HepG2 (cell line): ENCODE data around the gene RAB40C. TPM values are rescaled to one million over a fixed set of nuclear protein-coding genes. Genes with fewer than 3 reads are reported as not detected.

ENCODE experiments used
- CBFB ChIP-seq: sonication (generic); formaldehyde crosslinking; IDR thresholded peaks from 2 replicates; pipeline ENCODE4 v1.4.0; 2020; ENCODE audit warnings: missing genetic modification reagents
- FOSL1 ChIP-seq: sonication (generic); formaldehyde crosslinking; IDR thresholded peaks from 2 replicates; pipeline ENCODE4 v1.9.0; 2021; ENCODE audit warnings: missing genetic modification reagents, borderline replicate concordance
- GMEB2 ChIP-seq: IDR thresholded peaks from 2 replicates; pipeline ENCODE4 v1.6.1; 2016; ENCODE audit warnings: missing biosample characterization, missing genetic modification reagents, low read depth
- GPBP1L1 ChIP-seq: sonication (generic); formaldehyde crosslinking; IDR thresholded peaks from 2 replicates; pipeline ENCODE4 v1.5.0; 2020; ENCODE audit warnings: mild to moderate bottlenecking, missing genetic modification reagents
- HDAC2 ChIP-seq: sonication (generic); formaldehyde crosslinking; IDR thresholded peaks from 2 replicates; pipeline ENCODE4 v1.4.0; 2020; ENCODE audit warnings: missing genetic modification reagents
- ISL2 ChIP-seq: sonication (generic); formaldehyde crosslinking; IDR thresholded peaks from 2 replicates; pipeline ENCODE4 v1.5.0; 2020; ENCODE audit warnings: missing genetic modification reagents
- JUN ChIP-seq: sonication (generic); formaldehyde crosslinking; IDR thresholded peaks from 2 replicates; pipeline ENCODE4 v1.4.0; 2020; ENCODE audit warnings: mild to moderate bottlenecking, missing genetic modification reagents
- KAT2B ChIP-seq: fragments of 150-350 bp; IDR thresholded peaks from 2 replicates; pipeline ENCODE4 v1.6.1; 2014; ENCODE audit warnings: low read depth, low read length, borderline replicate concordance
- MTA3 ChIP-seq: sonication (generic); formaldehyde crosslinking; IDR thresholded peaks from 2 replicates; pipeline ENCODE4 v1.4.0; 2020; ENCODE audit warnings: missing genetic modification reagents
- NFYB ChIP-seq: sonication (generic); formaldehyde crosslinking; IDR thresholded peaks from 2 replicates; pipeline ENCODE4 v1.4.0; 2020; ENCODE audit warnings: missing genetic modification reagents
- RBFOX2 ChIP-seq: fragments of 200-400 bp; formaldehyde crosslinking; IDR thresholded peaks from 2 replicates; pipeline ENCODE4 v1.6.1; 2017; ENCODE audit warnings: low read depth, mild to moderate bottlenecking, low read length
- SIX4 ChIP-seq: sonication (generic); formaldehyde crosslinking; IDR thresholded peaks from 2 replicates; pipeline ENCODE4 v1.4.0; 2020; ENCODE audit warnings: missing genetic modification reagents
- SMARCC2 ChIP-seq: fragments of 450-650 bp; IDR thresholded peaks from 2 replicates; pipeline ENCODE4 v1.6.1; 2017; ENCODE audit warnings: antibody characterized with exemption, mild to moderate bottlenecking
- SMARCE1 ChIP-seq: fragments of 450-650 bp; IDR thresholded peaks from 2 replicates; pipeline ENCODE4 v1.6.1; 2017; ENCODE audit warnings: borderline replicate concordance
- SP2 ChIP-seq: sonication (generic); formaldehyde crosslinking; IDR thresholded peaks from 2 replicates; pipeline ENCODE4 v1.5.1; 2020; ENCODE audit warnings: mild to moderate bottlenecking, missing genetic modification reagents
- SP4 ChIP-seq: sonication (generic); formaldehyde crosslinking; IDR thresholded peaks from 2 replicates; pipeline ENCODE4 v1.8.1; 2023; ENCODE audit warnings: mild to moderate bottlenecking, missing genetic modification reagents
- TBX2 ChIP-seq: sonication (generic); formaldehyde crosslinking; IDR thresholded peaks from 2 replicates; pipeline ENCODE4 v1.5.0; 2020; ENCODE audit warnings: missing genetic modification reagents, mild to moderate bottlenecking, borderline replicate concordance
- TEAD2 ChIP-seq: sonication (generic); formaldehyde crosslinking; IDR thresholded peaks from 2 replicates; pipeline ENCODE4 v1.9.0; 2021; ENCODE audit warnings: missing genetic modification reagents
- ZNF281 ChIP-seq: sonication (generic); formaldehyde crosslinking; IDR thresholded peaks from 2 replicates; pipeline ENCODE4 v1.4.0; 2020; ENCODE audit warnings: missing genetic modification reagents, borderline replicate concordance
- ZNF530 ChIP-seq: sonication (generic); formaldehyde crosslinking; IDR thresholded peaks from 2 replicates; pipeline ENCODE4 v1.5.0; 2020; ENCODE audit warnings: low read depth, mild to moderate bottlenecking, missing genetic modification reagents
- ZNF737 ChIP-seq: sonication (generic); formaldehyde crosslinking; IDR thresholded peaks from 2 replicates; pipeline ENCODE4 v1.5.0; 2020; ENCODE audit warnings: missing genetic modification reagents, mild to moderate bottlenecking, borderline replicate concordance
- ZNF768 ChIP-seq: sonication (generic); formaldehyde crosslinking; IDR thresholded peaks from 2 replicates; pipeline ENCODE4 v1.4.0; 2020; ENCODE audit warnings: missing genetic modification reagents
- ZNF781 ChIP-seq: sonication (generic); formaldehyde crosslinking; IDR thresholded peaks from 2 replicates; pipeline ENCODE4 v1.5.1; 2020; ENCODE audit warnings: borderline replicate concordance, mild to moderate bottlenecking, missing genetic modification reagents; ENCODE audit errors: not compliant biosample characterization
- ZNF891 ChIP-seq: sonication (generic); formaldehyde crosslinking; IDR thresholded peaks from 2 replicates; pipeline ENCODE4 v1.5.0; 2020; ENCODE audit warnings: mild to moderate bottlenecking, missing genetic modification reagents
- ZSCAN12 ChIP-seq: sonication (generic); formaldehyde crosslinking; IDR thresholded peaks from 2 replicates; pipeline ENCODE4 v1.9.0; 2021; ENCODE audit warnings: mild to moderate bottlenecking, missing genetic modification reagents
- ZZZ3 ChIP-seq: sonication (generic); formaldehyde crosslinking; IDR thresholded peaks from 2 replicates; pipeline ENCODE4 v1.4.0; 2020; ENCODE audit warnings: missing genetic modification reagents, mild to moderate bottlenecking, borderline replicate concordance
- polyA plus RNA-seq, 8 experiments: library from polyadenylated mRNA; depleted of rRNA in 3 of 8; stranded (reverse) in 7 of 8; unstranded in 1 of 8; fragments of >200 nt; fragmentation: Illumina TruSeq in 4 of 8; extraction: Trizol in 4 of 8; gene quantifications; 2 replicates each; pipeline versions ENCODE4 v1.2.1 to v1.2.3, GENCODE V29; 2011 to 2016; ENCODE audit warnings: low read depth in 4 of 8, missing spikeins in 1 of 8, mixed read lengths in 1 of 8; ENCODE audit not compliant: insufficient read depth in 1 of 8
- total RNA-seq, 5 experiments: library from RNA; depleted of rRNA; stranded (reverse); fragments of >200 nt; fragmentation: Illumina TruSeq; extraction: Trizol; gene quantifications; 2 replicates each; pipeline ENCODE4 v1.2.3, GENCODE V29; 2016; ENCODE audit warnings: low read depth in 1 of 5

The RAB40C gene
- total and polyA plus RNA-seq, 2 of the 13 experiments (the other 11 are each of a cell fraction or from before 2014, with no cell fraction given) = 7.7 to 11.5 TPM

GRCh38 chr16:648781-649589 lies 59.1 kb downstream of the RAB40C start, which contains the start of gene WDR90 (continued):
- TF ChIP-seq ZZZ3 (CRISPR knock-in tag) = no peak; the same call in 1 of the 2 replicates
- TF ChIP-seq JUN (CRISPR knock-in tag) = 0 out of 2 replicates have a peak, but pooled peaks have one; percentile 44
- TF ChIP-seq SIX4 (CRISPR knock-in tag) = peak; percentile 49; the same call in 1 of the 2 replicates
- TF ChIP-seq SP2 = peak; percentile 61
- TF ChIP-seq GPBP1L1 (CRISPR knock-in tag) = no peak
- TF ChIP-seq MTA3 = no peak
- no peak for TF ChIP-seq ZNF530 (CRISPR knock-in tag)
- no peak; the same call in 1 of the 2 replicates for TF ChIP-seq NFYB
- TF ChIP-seq ZNF737 = 0 out of 2 replicates have a peak, but pooled peaks have one; percentile 63
- TF ChIP-seq ZSCAN12 (CRISPR knock-in tag) = no peak
- TF ChIP-seq HDAC2 (CRISPR knock-in tag) = peak; percentile 60; the same call in 1 of the 2 replicates
- TF ChIP-seq TBX2 (CRISPR knock-in tag) = peak; percentile 83
- TF ChIP-seq KAT2B = no peak
- peak; percentile 64; the same call in 1 of the 2 replicates for TF ChIP-seq GMEB2 (CRISPR knock-in tag)
- no peak for TF ChIP-seq SMARCC2
- TF ChIP-seq SP4 = peak; percentile 67; the same call in 1 of the 2 replicates
- TF ChIP-seq SMARCE1 = no peak
- peak; percentile 81; the same call in 1 of the 2 replicates for TF ChIP-seq TEAD2 (CRISPR knock-in tag)
- TF ChIP-seq ZNF768 (CRISPR knock-in tag) = peak; percentile 69; the same call in 1 of the 2 replicates
- TF ChIP-seq FOSL1 = no peak
- peak; percentile 96 for TF ChIP-seq RBFOX2
- TF ChIP-seq ZNF781 (CRISPR knock-in tag) = no peak
- TF ChIP-seq CBFB (CRISPR knock-in tag) = peak; percentile 78; the same call in 1 of the 2 replicates
- peak; percentile 48 for TF ChIP-seq ZNF281 (CRISPR knock-in tag)
- TF ChIP-seq ISL2 (CRISPR knock-in tag) = peak; percentile 57
- peak; percentile 93 for TF ChIP-seq ZNF891 (CRISPR knock-in tag)
